Subcutaneous adipose tissue (tissue), 4 donors: Measurements from ENCODE around the gene SLC6A8. TPM values are rescaled to one million over a fixed set of nuclear protein-coding genes. Genes with fewer than 3 reads are reported as not detected.

ENCODE experiments used
- total RNA-seq, 4 donors: library from RNA; depleted of rRNA; stranded (reverse); fragments of >200 nt; gene quantifications; one replicate each; pipeline ENCODE4 v1.1.0, GENCODE V29; 2016
- TF ChIP-seq, protein P1 (sequence below): fragments of 450-650 bp; IDR thresholded peaks from one replicate; pipeline ENCODE4 v1.5.1; 2016; ENCODE audit warnings: low read depth, mild to moderate bottlenecking, control low read depth, antibody characterized with exemption, moderate library complexity

The SLC6A8 gene
- total RNA-seq, 4 donors from 2014 or later: 20.2 to 98.0 (median 30.6) TPM

DNA sequence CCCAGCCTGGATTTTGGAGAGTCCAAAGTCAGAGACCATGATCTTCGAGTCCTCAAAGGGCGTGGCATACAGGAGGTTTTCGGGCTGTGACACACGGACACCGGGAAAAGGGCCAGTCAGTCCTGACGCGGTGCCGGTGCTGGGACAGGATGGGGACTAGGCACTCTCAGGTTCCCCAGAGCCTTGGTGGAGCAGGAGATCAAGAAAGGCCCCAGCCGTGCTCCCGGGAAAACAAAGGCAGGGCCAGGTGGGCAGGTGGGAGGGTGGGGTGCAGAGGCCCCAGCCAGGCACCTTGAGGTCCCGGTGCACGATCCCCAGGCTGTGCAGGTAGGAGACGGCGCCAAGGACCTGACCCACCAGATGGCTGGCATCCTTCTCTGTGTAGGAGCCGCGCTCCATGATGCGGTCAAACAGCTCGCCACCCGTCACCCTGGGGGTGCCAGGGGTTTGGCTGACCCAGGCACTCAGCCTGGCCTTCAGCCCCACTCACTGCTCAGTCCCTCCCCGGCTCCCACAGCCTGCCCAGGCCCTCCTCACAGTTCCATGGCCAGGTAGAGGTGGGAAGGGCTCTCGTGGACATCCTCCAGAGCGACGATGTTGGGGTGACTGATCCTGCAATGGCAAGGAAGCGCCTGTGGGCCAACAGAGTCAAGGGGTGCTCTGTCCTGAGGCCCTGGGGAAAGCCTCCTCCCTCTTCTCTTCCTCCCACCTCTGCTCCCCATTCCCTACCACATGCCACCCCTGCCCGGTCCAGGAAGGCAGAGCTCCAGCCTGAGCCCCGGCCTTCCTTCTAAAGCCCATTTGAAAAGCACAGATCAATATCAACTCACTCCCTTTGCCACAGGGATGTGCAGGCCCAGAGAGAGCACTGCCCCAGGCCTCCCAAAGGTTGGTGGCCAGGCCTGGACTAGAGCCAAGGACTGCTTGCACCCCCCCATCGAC lies 15.9 kb upstream of the SLC6A8 start:
- TF ChIP-seq, protein P1, sequence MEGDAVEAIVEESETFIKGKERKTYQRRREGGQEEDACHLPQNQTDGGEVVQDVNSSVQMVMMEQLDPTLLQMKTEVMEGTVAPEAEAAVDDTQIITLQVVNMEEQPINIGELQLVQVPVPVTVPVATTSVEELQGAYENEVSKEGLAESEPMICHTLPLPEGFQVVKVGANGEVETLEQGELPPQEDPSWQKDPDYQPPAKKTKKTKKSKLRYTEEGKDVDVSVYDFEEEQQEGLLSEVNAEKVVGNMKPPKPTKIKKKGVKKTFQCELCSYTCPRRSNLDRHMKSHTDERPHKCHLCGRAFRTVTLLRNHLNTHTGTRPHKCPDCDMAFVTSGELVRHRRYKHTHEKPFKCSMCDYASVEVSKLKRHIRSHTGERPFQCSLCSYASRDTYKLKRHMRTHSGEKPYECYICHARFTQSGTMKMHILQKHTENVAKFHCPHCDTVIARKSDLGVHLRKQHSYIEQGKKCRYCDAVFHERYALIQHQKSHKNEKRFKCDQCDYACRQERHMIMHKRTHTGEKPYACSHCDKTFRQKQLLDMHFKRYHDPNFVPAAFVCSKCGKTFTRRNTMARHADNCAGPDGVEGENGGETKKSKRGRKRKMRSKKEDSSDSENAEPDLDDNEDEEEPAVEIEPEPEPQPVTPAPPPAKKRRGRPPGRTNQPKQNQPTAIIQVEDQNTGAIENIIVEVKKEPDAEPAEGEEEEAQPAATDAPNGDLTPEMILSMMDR: no peak

DNA sequence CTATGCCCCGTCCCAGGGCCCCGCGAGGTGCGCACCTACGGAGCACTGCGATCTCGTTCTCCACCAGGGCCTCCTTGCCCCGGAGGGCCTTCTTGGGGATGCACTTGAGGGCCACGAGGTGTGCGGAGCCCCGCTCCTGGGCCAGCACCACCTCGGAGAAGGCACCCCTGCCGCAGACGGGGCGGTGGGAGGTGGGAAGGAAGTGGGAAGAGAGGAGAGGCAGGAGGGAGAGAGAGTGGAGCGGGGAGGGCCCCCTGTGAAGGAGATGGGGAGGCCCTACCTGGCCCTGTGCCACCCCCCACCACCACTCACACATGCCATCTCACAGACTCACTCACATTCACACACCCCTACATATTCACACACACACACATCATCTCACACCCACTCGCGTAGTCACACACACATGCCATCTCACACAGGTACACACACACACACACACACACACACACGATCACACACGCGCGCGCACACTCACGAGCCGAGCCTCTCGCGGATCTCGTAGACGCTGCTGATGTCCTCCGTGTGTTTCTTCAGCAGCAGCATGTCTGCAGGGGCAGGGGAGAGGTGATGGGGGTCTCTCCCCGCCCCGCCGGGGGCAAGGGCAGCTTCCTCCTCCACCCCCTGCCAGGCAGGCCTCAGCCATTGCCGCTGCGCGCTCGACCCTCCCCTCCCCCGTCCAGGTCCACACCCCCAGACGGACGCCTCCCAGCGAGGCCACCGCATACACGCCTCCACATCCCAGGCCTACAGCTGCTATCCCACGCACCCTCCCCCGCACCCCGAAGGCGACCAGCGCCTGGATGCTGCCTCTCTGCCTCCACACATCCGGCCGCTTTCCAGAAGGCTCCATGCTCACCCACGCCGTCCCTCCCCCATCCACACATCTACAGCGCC lies 14.9 kb upstream of the SLC6A8 start:
- TF ChIP-seq, protein P1: no peak

DNA sequence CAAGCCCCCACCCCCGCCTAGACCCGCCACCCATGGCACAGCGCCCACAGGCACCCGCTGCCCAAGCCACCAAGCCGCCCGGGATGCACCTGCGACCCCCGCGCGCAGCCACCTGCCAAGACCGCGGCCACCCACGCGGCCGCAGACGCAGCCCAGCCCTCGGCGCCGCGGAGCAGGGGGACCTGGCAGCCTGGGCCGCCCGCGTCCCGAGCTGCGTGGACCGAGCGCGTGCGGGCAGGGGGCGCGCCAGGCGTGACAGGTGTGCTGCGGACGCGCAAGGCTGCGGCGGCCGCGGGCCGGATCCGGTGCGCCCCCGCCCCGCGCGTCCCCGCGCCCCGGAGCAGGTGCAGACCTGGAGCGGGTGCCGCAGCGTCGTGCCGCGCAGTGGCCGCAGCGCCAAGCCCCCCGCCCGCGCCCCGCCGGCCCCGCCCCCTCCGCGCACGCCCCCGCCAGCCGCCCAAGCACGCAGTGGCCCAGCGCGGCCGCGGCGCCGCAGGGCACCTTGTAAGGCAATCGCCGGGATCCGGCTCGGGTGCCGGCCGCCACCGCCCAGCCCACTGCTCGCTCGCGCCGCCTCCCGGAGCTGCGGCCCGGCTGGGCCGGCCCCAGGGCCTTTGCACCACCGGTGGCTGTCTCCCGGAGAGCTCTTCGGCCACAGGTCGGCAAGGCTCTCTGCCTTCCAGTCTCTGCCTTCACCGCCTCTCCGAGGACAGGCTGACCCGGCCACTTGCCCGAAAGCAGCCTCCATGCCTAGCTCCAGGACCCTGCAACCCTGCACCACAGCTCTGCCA lies 14.1 kb upstream of the SLC6A8 start, which contains the start of gene PNCK:
TSS of gene PNCK (minus strand) at position 386 of the 791 bp plus-strand sequence. CDS start 737 bp downstream, outside the sequence.
- TF ChIP-seq, protein P1: no peak

DNA sequence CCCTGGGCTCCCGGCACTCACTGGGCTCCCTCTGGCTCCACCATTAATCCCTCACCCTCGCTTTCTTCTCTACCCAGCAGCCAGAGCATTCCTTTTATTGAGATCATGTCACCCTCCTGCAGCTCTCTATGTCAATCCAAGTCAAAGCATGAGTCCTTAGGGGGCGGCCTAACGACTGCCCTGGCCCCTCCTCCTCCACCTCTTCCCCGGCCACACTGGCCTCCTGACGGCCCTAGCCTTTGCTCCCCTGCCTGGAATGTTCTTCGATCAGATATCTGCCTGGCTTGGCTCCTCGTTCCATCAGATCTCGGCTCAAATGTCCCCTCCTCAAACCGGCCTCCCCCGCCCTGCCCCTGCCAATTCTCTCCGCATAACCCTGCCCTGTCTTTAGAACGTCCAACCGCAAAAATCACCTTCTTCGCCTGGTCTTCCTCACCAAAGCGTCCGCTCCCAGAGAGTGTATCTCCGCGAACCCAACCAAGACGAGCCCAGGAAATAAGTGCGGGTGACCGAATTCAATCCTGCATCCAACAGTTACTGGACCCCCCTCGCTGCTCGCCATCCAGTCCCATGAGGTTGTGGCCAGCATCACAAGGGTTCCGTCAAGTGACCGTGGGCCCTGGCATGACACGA lies 13.4 kb upstream of the SLC6A8 start:
- TF ChIP-seq, protein P1: no peak

DNA sequence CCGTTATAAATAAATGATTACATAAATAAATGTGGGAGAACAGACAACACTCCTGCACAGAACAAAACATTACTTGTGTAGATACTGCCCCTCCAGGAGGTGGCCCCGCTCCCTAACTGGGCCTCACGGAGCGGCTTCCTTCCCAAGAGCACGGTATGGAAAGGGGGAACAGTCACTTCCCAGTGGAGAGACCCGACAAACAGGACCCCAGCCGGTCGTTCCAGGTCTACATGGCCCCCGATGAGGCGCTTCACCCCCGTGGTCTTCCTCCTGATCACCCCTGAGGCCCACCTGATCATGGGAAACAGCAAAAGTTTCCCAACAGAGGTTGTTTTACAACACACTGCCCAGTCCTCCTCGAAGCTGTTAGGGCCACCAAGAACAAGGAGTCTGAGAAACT lies 6.6 kb upstream of the SLC6A8 start:
- TF ChIP-seq, protein P1: no peak

DNA sequence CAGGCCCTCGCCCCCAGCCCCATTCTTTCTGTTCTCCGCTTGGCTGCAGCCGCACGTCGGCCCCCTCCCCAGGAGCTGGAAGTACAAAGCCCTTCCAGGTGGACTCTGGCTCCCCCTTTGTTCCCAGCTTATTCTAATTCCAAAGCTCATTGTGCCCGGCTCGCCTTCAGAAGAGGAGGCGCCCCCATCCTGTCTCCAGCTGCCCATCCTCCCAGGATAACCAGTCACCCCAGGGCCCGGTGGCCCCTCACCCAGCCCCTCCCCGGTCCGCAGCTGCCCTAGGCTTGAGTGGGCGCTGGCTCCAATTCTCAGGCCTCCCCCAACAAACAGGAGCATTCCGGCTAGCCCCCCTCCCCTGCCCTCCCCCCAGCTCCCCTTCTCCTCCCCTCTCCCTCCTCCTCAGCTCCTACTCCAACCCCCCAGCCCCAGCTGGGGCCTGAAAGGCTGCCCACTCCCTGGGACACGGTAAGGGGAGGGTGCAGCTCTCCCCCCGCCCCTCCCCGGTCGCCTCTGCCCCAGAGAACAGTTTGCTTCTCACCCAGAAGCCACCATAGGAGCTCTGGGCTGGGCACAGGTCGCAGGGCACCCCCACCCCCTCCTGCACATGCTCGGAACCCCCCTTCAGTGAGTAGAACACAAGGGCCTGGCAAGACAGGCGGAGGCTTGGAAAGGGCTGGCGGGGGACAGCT lies 3.1 kb upstream of the SLC6A8 start:
- TF ChIP-seq, protein P1: no peak
